Fibroblast of upper back skin (primary cell): ENCODE measurements around the gene MAP2K5.
"Not testable (repeated sequence)": the region's sequence is repeated elsewhere in the genome, so short reads cannot be mapped to it uniquely, and the experiment has no call there.

Experiments used
- DNase-seq: peaks from one replicate; pipeline ENCODE4 v3.0.0-alpha.2; 2013

Gene MAP2K5

GRCh38 chr15:67605871-67606270 is 63.4 kb downstream of the MAP2K5 start:
- DNase-seq = no peak

- no peak for DNase-seq
Measured at GRCh38 chr15:67606742-67607141, 64.2 kb downstream of the MAP2K5 start.

GRCh38 chr15:67607329-67607728 is 64.8 kb downstream of the MAP2K5 start:
- DNase-seq = no peak

DNA sequence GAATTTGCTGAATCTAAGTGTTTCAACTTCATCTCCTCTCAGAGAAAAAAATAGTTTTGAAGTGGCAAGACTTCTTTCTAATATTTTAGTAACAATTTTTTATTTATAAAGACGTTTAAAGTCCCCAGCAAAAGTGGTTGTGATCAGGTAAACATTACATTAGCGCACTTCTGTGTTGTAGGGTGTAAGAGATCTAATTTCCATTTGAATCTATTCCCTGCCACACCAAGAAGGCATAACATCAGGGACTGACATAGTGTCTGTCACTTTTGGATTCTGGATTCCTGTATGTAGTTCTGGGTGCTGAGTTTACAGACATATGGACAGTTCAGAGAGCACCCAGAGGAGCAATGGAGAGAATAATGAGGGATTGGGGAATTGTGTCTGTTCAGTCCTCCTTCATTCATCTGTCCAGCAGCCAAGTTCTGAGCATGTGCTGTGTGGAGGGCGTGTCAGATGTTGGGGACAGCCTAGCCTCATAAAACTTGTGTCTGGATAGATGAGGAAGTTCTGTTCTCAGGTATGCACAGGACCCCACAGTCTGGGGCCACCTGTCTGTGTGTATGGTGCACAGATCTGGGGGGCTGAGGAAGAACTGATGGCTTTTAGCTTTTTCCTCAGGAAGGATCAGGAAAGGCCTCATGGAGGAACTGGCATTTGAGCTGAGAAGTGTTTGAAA is 65.6 kb downstream of the MAP2K5 start:
- DNase-seq = no peak

- DNase-seq = no peak
Measured at GRCh38 chr15:67608638-67608959, 66.1 kb downstream of the MAP2K5 start.

DNA sequence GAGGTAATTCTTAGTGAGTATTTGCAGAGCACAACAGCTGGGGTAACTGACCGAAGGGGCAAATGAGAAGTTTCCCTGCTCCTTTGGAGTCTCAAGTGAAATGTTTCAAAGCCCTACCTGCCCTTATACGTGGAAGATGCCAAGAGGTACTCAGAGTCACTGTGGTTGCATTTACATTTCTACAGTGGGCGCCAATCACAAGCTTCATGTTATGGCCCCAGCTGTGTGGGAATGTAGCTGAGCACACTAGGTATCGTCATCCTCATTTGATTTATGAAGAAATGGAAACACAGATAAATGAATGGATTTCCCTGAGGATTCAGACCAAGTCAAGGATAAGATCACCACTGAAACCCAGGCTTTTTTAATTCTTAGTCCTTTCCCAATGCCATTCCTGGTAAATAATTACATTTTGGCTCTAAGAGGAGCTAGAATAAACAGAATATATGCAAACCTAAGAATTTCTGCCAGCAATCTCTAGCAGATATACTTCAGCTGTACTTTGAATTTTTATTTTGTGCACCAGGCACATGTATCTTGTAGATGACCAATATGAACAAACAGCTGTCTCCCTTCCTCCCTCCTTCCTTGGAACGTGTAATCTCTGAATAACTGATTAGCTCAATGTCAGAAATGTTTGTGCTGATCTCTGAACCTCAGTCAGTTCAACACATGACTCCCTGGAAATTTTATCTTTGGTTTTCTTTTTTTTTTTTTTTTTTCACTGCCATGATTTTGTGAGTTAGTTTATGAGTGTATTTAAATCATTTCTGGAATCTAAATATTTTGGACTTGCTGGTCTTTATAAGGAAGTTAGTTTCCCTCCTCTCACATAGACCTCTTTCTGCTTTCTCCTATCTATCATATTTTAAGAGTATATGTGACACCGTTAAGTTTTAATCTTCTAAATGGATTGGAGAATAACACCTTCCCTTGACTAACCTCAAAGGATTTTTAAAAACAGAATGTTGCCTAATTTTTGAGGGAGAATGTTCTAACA is 69.2 kb downstream of the MAP2K5 start:
- no peak for DNase-seq

- DNase-seq = no peak
Measured at GRCh38 chr15:67613211-67613610, 70.7 kb downstream of the MAP2K5 start.

- DNase-seq = no peak
Measured at GRCh38 chr15:67613708-67614107, 71.2 kb downstream of the MAP2K5 start.

GRCh38 chr15:67615131-67615534 is 72.6 kb downstream of the MAP2K5 start:
- DNase-seq = not testable (repeated sequence)

GRCh38 chr15:67618297-67618696 is 75.8 kb downstream of the MAP2K5 start:
- no peak for DNase-seq

DNA sequence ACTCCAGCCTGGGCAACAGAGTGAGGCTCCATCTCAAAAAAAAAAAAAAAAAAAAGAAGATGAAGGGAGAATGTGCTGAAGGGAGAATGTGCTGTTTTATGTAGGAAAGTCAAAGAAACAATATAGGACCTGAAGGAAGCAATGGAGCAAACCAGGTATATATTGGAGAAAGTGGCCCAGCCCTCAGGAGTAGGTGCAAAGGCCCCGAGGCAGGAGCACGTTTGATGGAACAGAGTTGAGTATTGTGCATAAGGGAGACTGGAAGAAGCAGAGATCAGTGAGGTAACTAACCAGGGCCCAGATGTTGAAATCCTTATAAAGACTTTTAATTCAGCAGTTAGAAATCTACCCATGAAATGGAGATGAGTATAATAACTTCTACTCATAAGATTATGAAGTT is 79.6 kb downstream of the MAP2K5 start:
- no peak for DNase-seq

DNA sequence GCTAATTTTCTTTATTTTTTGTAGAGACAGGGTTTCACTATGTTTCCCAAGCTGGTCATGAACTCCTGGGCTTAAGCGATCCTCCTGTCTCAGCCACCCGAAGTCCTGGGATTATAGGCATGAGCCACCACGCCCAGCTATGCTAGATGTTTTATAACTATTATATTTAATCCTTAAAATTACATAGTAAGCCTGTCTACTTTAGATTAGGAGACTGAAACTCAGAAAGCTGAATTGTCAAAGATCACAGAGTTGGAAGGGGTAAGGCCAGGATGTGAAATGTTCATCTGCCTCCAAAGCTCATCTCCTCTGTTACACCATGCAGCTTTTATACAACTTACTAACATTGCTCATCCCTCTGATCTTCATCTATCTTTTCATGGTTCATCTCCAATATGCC is 89.8 kb downstream of the MAP2K5 start:
- no peak for DNase-seq

GRCh38 chr15:67635950-67636349 is 93.4 kb downstream of the MAP2K5 start:
- DNase-seq = not testable (repeated sequence)

- DNase-seq = no peak
Measured at GRCh38 chr15:67639591-67639990, 97.1 kb downstream of the MAP2K5 start.

GRCh38 chr15:67641453-67641852 is 99.0 kb downstream of the MAP2K5 start:
- no peak for DNase-seq

GRCh38 chr15:67646847-67647246 is 104.3 kb downstream of the MAP2K5 start:
- DNase-seq = no peak

DNA sequence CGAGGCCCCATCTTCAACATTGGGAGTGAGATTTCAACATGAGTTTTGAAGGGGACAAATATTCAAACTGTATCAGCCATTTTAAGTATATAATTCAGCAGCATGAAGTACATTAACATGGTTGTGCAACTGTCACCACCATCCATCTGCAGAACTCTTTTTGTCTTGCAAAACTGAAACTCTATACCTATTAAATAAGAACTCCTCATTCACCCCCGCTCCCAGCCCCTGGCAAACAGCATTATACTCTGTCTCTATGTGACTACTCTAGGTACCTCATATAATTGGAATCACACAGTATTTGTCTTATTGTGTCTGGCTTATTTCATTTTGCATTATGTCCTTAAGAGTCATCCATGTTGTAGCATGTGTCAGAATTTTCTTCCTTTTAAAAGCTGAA is 110.1 kb downstream of the MAP2K5 start:
- no peak for DNase-seq

DNA sequence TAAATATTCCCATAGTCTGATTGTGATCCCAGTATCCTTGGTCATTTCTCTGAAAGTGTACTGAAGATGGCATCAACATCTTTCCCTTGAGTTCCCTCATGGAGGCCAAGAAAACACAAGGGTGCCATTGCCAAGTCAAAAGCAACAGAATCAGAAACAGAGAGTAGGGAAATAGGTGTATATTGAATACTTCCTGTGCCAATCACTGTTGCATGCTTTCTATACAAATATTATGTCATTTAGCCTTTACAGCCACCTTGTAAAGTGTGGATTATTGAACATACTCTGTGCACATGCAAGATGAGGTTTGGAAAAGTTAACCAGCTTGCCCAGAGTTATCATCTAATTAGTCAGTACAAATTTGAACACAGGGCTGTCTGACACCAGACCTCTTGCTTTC is 117.9 kb downstream of the MAP2K5 start:
- no peak for DNase-seq

GRCh38 chr15:67660874-67661606 is 118.5 kb downstream of the MAP2K5 start:
- no peak for DNase-seq

GRCh38 chr15:67670647-67671305 is 128.3 kb downstream of the MAP2K5 start:
- peak; percentile 6 for DNase-seq

GRCh38 chr15:67672834-67673233 is 130.3 kb downstream of the MAP2K5 start:
- not testable (repeated sequence) for DNase-seq

DNA sequence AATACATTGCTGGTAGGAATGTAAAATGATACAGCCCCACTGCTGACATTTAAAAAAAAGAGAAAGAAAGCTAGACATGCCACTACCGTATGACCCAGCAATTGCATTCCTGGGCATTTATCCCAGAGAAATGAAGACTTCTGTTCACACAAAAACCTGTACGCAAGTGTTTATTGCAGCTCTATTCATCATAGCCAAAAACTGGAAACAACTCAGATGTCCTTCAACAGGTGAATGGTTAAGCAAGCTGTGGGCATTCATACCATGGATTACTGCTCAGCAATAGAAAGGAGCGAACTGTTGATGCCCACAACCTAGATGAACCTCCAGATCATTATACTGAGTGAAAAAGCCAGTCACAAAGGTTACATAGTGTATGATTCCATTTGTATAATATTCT is 132.5 kb downstream of the MAP2K5 start:
- no peak for DNase-seq

DNA sequence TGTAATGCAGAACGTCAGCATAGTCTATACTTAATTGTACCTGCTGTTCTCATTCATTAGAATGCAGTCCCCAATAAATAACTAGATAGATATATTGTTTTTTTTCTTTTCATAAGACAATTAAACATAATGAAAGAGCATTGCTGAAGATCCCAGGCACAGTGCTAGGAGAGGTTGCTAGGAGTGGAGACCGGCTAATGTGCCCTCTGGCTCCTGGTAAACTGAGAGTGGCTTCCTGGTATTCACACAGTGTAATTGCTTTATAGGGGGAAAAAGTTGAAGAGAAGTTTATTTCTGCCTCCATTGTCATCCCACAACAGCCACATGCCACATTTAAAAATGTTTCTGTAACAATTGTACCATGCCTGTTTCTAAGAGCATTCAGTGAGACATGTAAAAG is 135.6 kb downstream of the MAP2K5 start:
- no peak for DNase-seq
